OCI-LY3 (cell line): Measurements from ENCODE around the gene ACP6.

Source experiments
- CTCF ChIP-seq: fragments of 200-600, 300-600 bp; sonication (generic); IDR thresholded peaks from 2 replicates; pipeline ENCODE4 v1.5.1; 2014; ENCODE audit warnings: antibody characterized with exemption, low read length, low read depth
- EZH2phosphoT487 ChIP-seq: fragments of 200-600 bp; shearing (Covaris generic); IDR thresholded peaks from 2 replicates; pipeline ENCODE4 v1.6.1; 2018; ENCODE audit warnings: antibody characterized with exemption, mixed run types, low read depth

GRCh38 chr1:147719711-147720225 lies 49.4 kb upstream of the ACP6 start:
- no peak for TF ChIP-seq CTCF
- no peak for TF ChIP-seq EZH2phosphoT487
